ENCODE measurements around the gene CLCN7. TPM values are rescaled to one million over a fixed set of nuclear protein-coding genes. Genes with fewer than 3 reads are reported as not detected.
A peak's percentile ranks its signal among the peaks of the same experiment; 100 is the strongest.

The CLCN7 gene
- total and polyA plus RNA-seq, 2 of the 13 experiments (the other 11 are each of a cell fraction or from before 2014, with no cell fraction given): 24.6 to 25.1 TPM

DNA sequence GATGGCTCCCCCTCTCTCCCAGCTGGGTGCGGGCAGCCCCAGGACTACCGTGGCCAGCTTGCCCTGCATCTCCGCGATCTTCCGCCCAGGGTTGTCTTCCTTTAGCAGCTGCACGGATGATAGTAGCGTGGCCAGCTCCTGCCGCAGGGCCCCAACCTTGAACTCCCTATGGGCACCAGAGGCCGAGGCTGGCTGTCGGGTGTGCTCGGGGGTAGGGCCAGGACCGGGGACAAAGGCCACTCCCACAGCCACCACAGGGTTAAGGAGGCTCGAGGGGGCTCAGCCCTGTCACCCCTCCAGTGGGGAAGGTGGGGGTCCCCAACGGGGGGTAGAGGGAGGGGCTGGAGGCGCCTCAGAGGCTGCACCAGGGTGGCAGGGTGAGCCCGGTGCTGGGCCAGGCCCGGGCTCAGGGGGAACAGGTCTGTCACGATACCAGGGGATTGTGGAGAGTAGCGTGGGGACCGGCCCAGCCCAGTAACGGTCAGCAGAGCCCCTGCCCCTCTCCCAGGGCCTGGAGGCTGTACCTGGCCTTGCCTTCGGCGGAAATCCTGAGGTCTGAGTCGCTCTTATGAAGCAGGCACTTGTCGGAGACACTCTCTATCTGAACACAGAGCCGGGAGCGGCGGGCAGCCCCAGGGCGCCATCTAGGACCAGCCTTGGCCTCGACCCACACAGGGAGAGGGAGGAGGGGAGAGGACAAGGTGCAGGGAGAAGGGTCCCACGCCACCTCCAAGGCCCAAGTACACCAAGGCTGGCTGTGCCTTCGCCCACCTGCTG, 38.7 kb downstream of the CLCN7 start (continued):
- TF ChIP-seq, protein P1, sequence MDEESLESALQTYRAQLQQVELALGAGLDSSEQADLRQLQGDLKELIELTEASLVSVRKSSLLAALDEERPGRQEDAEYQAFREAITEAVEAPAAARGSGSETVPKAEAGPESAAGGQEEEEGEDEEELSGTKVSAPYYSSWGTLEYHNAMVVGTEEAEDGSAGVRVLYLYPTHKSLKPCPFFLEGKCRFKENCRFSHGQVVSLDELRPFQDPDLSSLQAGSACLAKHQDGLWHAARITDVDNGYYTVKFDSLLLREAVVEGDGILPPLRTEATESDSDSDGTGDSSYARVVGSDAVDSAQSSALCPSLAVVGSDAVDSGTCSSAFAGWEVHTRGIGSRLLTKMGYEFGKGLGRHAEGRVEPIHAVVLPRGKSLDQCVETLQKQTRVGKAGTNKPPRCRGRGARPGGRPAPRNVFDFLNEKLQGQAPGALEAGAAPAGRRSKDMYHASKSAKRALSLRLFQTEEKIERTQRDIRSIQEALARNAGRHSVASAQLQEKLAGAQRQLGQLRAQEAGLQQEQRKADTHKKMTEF (CRISPR knock-in tag; IDR thresholded peaks at IDR 0.05): peak; percentile 29; the same call in 1 of the 2 replicates
- TF ChIP-seq ATM (IDR thresholded peaks at IDR 0.05; ENCODE audit: borderline replicate concordance): no peak
- TF ChIP-seq SKI (IDR thresholded peaks at IDR 0.05; ENCODE audit: partially characterized antibody): no peak
- no peak for TF ChIP-seq SATB2 (CRISPR knock-in tag; IDR thresholded peaks at IDR 0.05)
- TF ChIP-seq CREB1 (IDR thresholded peaks at IDR 0.05): no peak
- no peak for TF ChIP-seq CREB1 (CRISPR knock-in tag; IDR thresholded peaks at IDR 0.05)
- TF ChIP-seq, protein P2, sequence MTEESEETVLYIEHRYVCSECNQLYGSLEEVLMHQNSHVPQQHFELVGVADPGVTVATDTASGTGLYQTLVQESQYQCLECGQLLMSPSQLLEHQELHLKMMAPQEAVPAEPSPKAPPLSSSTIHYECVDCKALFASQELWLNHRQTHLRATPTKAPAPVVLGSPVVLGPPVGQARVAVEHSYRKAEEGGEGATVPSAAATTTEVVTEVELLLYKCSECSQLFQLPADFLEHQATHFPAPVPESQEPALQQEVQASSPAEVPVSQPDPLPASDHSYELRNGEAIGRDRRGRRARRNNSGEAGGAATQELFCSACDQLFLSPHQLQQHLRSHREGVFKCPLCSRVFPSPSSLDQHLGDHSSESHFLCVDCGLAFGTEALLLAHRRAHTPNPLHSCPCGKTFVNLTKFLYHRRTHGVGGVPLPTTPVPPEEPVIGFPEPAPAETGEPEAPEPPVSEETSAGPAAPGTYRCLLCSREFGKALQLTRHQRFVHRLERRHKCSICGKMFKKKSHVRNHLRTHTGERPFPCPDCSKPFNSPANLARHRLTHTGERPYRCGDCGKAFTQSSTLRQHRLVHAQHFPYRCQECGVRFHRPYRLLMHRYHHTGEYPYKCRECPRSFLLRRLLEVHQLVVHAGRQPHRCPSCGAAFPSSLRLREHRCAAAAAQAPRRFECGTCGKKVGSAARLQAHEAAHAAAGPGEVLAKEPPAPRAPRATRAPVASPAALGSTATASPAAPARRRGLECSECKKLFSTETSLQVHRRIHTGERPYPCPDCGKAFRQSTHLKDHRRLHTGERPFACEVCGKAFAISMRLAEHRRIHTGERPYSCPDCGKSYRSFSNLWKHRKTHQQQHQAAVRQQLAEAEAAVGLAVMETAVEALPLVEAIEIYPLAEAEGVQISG (CRISPR knock-in tag; IDR thresholded peaks at IDR 0.05): 0 out of 2 replicates have a peak, but pooled peaks have one; percentile 27
- peak; percentile 25; the same call in 1 of the 2 replicates for TF ChIP-seq ZNF547 (CRISPR knock-in tag; IDR thresholded peaks at IDR 0.05)
- no peak for TF ChIP-seq EP300 (IDR thresholded peaks at IDR 0.05; ENCODE audit: low read depth in 2 of 2, low read length in 2 of 2)
- no peak for TF ChIP-seq EP300 (CRISPR knock-in tag; IDR thresholded peaks at IDR 0.05; ENCODE audit: borderline replicate concordance)
- no peak for TF ChIP-seq ARNT (IDR thresholded peaks at IDR 0.05)
- TF ChIP-seq MAFK (conservative IDR thresholded peaks at IDR 0.05 in 1 of 2, IDR thresholded peaks at IDR 0.05 in 1 of 2; ENCODE audit: low read length in 2 of 2): no peak
- no peak for TF ChIP-seq NR1H2 (CRISPR knock-in tag; IDR thresholded peaks at IDR 0.05; ENCODE audit: borderline replicate concordance, low read depth)
- TF ChIP-seq, protein P3, sequence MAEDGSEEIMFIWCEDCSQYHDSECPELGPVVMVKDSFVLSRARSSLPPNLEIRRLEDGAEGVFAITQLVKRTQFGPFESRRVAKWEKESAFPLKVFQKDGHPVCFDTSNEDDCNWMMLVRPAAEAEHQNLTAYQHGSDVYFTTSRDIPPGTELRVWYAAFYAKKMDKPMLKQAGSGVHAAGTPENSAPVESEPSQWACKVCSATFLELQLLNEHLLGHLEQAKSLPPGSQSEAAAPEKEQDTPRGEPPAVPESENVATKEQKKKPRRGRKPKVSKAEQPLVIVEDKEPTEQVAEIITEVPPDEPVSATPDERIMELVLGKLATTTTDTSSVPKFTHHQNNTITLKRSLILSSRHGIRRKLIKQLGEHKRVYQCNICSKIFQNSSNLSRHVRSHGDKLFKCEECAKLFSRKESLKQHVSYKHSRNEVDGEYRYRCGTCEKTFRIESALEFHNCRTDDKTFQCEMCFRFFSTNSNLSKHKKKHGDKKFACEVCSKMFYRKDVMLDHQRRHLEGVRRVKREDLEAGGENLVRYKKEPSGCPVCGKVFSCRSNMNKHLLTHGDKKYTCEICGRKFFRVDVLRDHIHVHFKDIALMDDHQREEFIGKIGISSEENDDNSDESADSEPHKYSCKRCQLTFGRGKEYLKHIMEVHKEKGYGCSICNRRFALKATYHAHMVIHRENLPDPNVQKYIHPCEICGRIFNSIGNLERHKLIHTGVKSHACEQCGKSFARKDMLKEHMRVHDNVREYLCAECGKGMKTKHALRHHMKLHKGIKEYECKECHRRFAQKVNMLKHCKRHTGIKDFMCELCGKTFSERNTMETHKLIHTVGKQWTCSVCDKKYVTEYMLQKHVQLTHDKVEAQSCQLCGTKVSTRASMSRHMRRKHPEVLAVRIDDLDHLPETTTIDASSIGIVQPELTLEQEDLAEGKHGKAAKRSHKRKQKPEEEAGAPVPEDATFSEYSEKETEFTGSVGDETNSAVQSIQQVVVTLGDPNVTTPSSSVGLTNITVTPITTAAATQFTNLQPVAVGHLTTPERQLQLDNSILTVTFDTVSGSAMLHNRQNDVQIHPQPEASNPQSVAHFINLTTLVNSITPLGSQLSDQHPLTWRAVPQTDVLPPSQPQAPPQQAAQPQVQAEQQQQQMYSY (CRISPR knock-in tag; IDR thresholded peaks at IDR 0.05): no peak
- TF ChIP-seq RAD51 (IDR thresholded peaks at IDR 0.05; ENCODE audit: borderline replicate concordance): no peak
- no peak for TF ChIP-seq ZNF431 (CRISPR knock-in tag; IDR thresholded peaks at IDR 0.05; ENCODE audit: borderline replicate concordance, low read depth)
- TF ChIP-seq, protein P4, sequence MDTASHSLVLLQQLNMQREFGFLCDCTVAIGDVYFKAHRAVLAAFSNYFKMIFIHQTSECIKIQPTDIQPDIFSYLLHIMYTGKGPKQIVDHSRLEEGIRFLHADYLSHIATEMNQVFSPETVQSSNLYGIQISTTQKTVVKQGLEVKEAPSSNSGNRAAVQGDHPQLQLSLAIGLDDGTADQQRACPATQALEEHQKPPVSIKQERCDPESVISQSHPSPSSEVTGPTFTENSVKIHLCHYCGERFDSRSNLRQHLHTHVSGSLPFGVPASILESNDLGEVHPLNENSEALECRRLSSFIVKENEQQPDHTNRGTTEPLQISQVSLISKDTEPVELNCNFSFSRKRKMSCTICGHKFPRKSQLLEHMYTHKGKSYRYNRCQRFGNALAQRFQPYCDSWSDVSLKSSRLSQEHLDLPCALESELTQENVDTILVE (CRISPR knock-in tag; IDR thresholded peaks at IDR 0.05): no peak
- TF ChIP-seq, protein P5, sequence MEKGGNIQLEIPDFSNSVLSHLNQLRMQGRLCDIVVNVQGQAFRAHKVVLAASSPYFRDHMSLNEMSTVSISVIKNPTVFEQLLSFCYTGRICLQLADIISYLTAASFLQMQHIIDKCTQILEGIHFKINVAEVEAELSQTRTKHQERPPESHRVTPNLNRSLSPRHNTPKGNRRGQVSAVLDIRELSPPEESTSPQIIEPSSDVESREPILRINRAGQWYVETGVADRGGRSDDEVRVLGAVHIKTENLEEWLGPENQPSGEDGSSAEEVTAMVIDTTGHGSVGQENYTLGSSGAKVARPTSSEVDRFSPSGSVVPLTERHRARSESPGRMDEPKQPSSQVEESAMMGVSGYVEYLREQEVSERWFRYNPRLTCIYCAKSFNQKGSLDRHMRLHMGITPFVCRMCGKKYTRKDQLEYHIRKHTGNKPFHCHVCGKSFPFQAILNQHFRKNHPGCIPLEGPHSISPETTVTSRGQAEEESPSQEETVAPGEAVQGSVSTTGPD (CRISPR knock-in tag; IDR thresholded peaks at IDR 0.05): no peak
- TF ChIP-seq YEATS4 (CRISPR knock-in tag; IDR thresholded peaks at IDR 0.05; ENCODE audit: borderline replicate concordance): peak; percentile 22; the same call in 1 of the 2 replicates
